Ramos (cell line): ENCODE data around the gene MBOAT7.
"Not testable (repeated sequence)": the region's sequence is repeated elsewhere in the genome, so short reads cannot be mapped to it uniquely, and the experiment has no call there.

ENCODE experiments used
- in situ Hi-C: fragments of 300-500 bp; cut with MboI; formaldehyde crosslinking; loops from one replicate; pipeline ENCODE4 v1.14.3; 2022; ENCODE audit warnings: low sequenced_read_pairs; ENCODE audit not compliant: unreplicated experiment

Gene MBOAT7

GRCh38 chr19:54189145-54189734, at the start of gene MBOAT7:
Gene MBOAT7, minus strand, starts transcription at chr19:54189580. Its CDS starts 1,072 bp downstream, at chr19:54188508.
- in situ Hi-C loops = loop anchor here (25.0 kb wide), 1 partner anchor 1473 kb away; the partner anchor contains the start of gene U2AF2

GRCh38 chr19:54233941-54234340, 44.6 kb upstream of the MBOAT7 start:
- in situ Hi-C loops = loop anchor here (5.0 to 25.0 kb wide), 2 partner anchors 72 to 397 kb away; no protein-coding TSS in a partner anchor

- in situ Hi-C loops = loop anchor here (5.0 to 25.0 kb wide), 2 partner anchors 69 to 394 kb away; no protein-coding TSS in a partner anchor
These were observed 41.9 kb upstream of the MBOAT7 start for GRCh38 chr19:54231077-54231931.

- in situ Hi-C loops = loop anchor here (5.0 to 25.0 kb wide), 2 partner anchors 68 to 393 kb away; no protein-coding TSS in a partner anchor
These were observed 40.7 kb upstream of the MBOAT7 start for GRCh38 chr19:54230031-54230430.

GRCh38 chr19:54229146-54229545, 39.8 kb upstream of the MBOAT7 start:
- in situ Hi-C loops = loop anchor here (25.0 kb wide), 1 partner anchor 392 kb away; no protein-coding TSS in a partner anchor

- in situ Hi-C loops = loop anchor here (25.0 kb wide), 1 partner anchor 387 kb away; no protein-coding TSS in a partner anchor
These were observed 35.2 kb upstream of the MBOAT7 start for GRCh38 chr19:54224619-54225018.

GRCh38 chr19:54223937-54224281, 34.5 kb upstream of the MBOAT7 start:
- in situ Hi-C loops = not testable (repeated sequence)

- in situ Hi-C loops = not testable (repeated sequence)
These were observed 34.0 kb upstream of the MBOAT7 start for GRCh38 chr19:54223277-54223936.

- in situ Hi-C loops = not testable (repeated sequence)
These were observed 33.3 kb upstream of the MBOAT7 start, which contains the start of gene LILRB3 for GRCh38 chr19:54222474-54223276. Gene LILRB3, minus strand, starts transcription at chr19:54223007. Its CDS starts 31 bp downstream, at chr19:54222976.

- in situ Hi-C loops = not testable (repeated sequence)
These were observed 32.6 kb upstream of the MBOAT7 start for GRCh38 chr19:54221947-54222346.

- in situ Hi-C loops = not testable (repeated sequence)
These were observed 30.3 kb upstream of the MBOAT7 start for GRCh38 chr19:54219702-54220101.

- in situ Hi-C loops = no loop called here
These were observed 29.7 kb upstream of the MBOAT7 start for GRCh38 chr19:54218960-54219661.

- in situ Hi-C loops = no loop called here
These were observed 28.9 kb upstream of the MBOAT7 start for GRCh38 chr19:54218259-54218658.

- in situ Hi-C loops = not testable (repeated sequence)
These were observed 28.3 kb upstream of the MBOAT7 start for GRCh38 chr19:54217517-54218247.

- in situ Hi-C loops = no loop called here
These were observed 27.5 kb upstream of the MBOAT7 start for GRCh38 chr19:54216869-54217268.

GRCh38 chr19:54214734-54215133, 25.4 kb upstream of the MBOAT7 start:
- in situ Hi-C loops = not testable (repeated sequence)

- in situ Hi-C loops = not testable (repeated sequence)
These were observed 24.8 kb upstream of the MBOAT7 start for GRCh38 chr19:54214217-54214616.

- in situ Hi-C loops = no loop called here
These were observed 21.9 kb upstream of the MBOAT7 start for GRCh38 chr19:54211235-54211634.
